GM18870 (cell line): ENCODE results near the gene CFAP61.
"Not testable (repeated sequence)": the region's sequence is repeated elsewhere in the genome, so short reads cannot be mapped to it uniquely, and the experiment has no call there.

Experiments
- ATAC-seq: cut with Tn5 transposase; IDR thresholded peaks from one replicate; pipeline ENCODE4 v1.9.1; 2021; ENCODE audit warnings: moderate library complexity; ENCODE audit not compliant: unreplicated experiment

CFAP61 gene

GRCh38 chr20:20317195-20317594 lies 264.9 kb downstream of the CFAP61 start:
- ATAC-seq: no peak

GRCh38 chr20:20317621-20318364 lies 265.5 kb downstream of the CFAP61 start:
- ATAC-seq: no peak

GRCh38 chr20:20318365-20319161 lies 266.2 kb downstream of the CFAP61 start:
- ATAC-seq: no peak

GRCh38 chr20:20321134-20321533 lies 268.8 kb downstream of the CFAP61 start:
- no peak for ATAC-seq

GRCh38 chr20:20321917-20322316 lies 269.6 kb downstream of the CFAP61 start:
- ATAC-seq: no peak

GRCh38 chr20:20322912-20323311 lies 270.6 kb downstream of the CFAP61 start:
- no peak for ATAC-seq

- ATAC-seq: no peak
Observed at GRCh38 chr20:20327746-20328145, 275.4 kb downstream of the CFAP61 start.

GRCh38 chr20:20329564-20329963 lies 277.2 kb downstream of the CFAP61 start:
- no peak for ATAC-seq

- no peak for ATAC-seq
Observed at GRCh38 chr20:20331156-20331555, 278.8 kb downstream of the CFAP61 start.

- ATAC-seq: no peak
Observed at GRCh38 chr20:20331817-20332216, 279.5 kb downstream of the CFAP61 start.

GRCh38 chr20:20333866-20334265 lies 281.5 kb downstream of the CFAP61 start:
- no peak for ATAC-seq

GRCh38 chr20:20334489-20334888 lies 282.2 kb downstream of the CFAP61 start:
- peak; percentile 94 for ATAC-seq

- ATAC-seq: no peak
Observed at GRCh38 chr20:20338133-20338730, 285.9 kb downstream of the CFAP61 start.

- ATAC-seq: no peak
Observed at GRCh38 chr20:20340443-20340842, 288.1 kb downstream of the CFAP61 start.

- ATAC-seq: no peak
Observed at GRCh38 chr20:20341371-20341770, 289.0 kb downstream of the CFAP61 start.

- ATAC-seq: no peak
Observed at GRCh38 chr20:20342066-20342465, 289.7 kb downstream of the CFAP61 start.

- ATAC-seq: no peak
Observed at GRCh38 chr20:20343932-20344331, 291.6 kb downstream of the CFAP61 start.

GRCh38 chr20:20344476-20344875 lies 292.1 kb downstream of the CFAP61 start:
- ATAC-seq: no peak

GRCh38 chr20:20353576-20353975 lies 301.2 kb downstream of the CFAP61 start:
- ATAC-seq: no peak

GRCh38 chr20:20355503-20355902 lies 303.2 kb downstream of the CFAP61 start:
- ATAC-seq: not testable (repeated sequence)

- no peak for ATAC-seq
Observed at GRCh38 chr20:20358801-20359200, 306.5 kb downstream of the CFAP61 start.

- ATAC-seq: no peak
Observed at GRCh38 chr20:20359628-20360027, 307.3 kb downstream of the CFAP61 start.
